Activated naive CD4-positive, alpha-beta T cell treated with Interleukin-2 at 50 U/mL for 16 hours (primary cell): ENCODE results near the gene PRELP.
"Not testable (repeated sequence)": the region's sequence is repeated elsewhere in the genome, so short reads cannot be mapped to it uniquely, and the experiment has no call there.

Experiments
- DNase-seq: peaks from one replicate; pipeline ENCODE4 v3.0.0-alpha.2; 2020

Gene PRELP

GRCh38 chr1:203454986-203455471 is 20.6 kb upstream of the PRELP start:
- no peak for DNase-seq

- DNase-seq, result no peak
Measured at GRCh38 chr1:203455706-203456105, 19.9 kb upstream of the PRELP start.

- no peak for DNase-seq
Measured at GRCh38 chr1:203456577-203456976, 19.0 kb upstream of the PRELP start.

DNA sequence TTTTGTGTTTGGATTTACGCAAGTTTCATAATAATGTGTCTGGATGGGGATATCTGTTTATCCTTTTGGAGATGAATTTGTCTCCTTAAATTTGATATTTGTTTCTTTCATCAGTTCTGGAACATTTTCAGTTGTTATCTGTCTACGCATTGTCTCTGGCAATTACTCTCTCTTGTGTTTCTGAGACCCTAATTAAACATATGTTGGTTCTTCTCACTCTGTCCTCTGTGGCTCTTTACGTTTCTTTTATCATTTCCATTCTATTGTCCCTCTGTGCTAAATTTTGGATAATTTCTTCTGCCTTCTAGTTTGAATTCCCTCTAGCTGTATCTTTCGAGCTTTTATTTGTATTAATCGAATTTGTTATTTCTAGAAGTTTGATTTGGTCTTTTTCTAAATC is 17.5 kb upstream of the PRELP start:
- no peak for DNase-seq

- DNase-seq, result no peak
Measured at GRCh38 chr1:203459671-203460201, 15.9 kb upstream of the PRELP start.

DNA sequence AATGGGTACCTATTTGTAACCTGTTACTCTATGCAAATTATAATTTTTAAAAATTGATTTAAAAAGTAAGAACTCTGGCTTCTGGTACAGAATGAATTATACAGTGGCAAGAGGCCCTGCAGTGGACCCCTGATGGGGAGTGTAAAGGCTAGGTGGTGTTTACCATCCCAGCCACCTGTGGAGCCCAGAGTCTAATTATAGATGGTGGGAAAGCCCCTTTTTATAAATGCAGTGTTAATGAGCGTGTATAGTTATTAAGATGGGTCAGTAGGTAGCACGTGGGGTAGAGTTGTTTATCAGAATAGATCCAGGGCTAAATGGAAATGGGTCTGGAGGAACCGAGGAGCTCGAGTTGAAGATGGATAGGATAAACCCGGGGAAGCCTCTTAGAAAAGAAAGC is 13.9 kb upstream of the PRELP start:
- no peak for DNase-seq

DNA sequence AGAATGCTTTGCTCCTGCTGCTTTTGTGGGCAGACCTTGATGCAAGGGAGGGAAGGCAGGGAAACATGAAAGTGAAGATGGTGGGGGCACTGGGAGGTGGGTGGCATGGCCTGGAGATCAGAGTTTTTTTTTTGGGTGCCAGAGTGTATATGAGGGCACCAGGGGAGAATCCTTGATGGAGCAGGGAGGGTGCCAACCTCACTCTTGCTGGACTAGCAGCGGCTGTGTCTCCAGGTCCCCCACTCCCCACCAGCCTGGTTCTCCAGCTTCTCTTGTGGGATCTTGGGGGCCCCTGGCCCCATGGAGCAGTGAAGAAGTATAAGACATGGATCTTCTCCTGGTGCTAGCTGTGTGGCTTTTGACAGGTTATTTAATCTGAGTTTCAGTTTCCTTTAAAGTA is 13.5 kb upstream of the PRELP start:
- no peak for DNase-seq

GRCh38 chr1:203462878-203463277 is 12.7 kb upstream of the PRELP start:
- no peak for DNase-seq

DNA sequence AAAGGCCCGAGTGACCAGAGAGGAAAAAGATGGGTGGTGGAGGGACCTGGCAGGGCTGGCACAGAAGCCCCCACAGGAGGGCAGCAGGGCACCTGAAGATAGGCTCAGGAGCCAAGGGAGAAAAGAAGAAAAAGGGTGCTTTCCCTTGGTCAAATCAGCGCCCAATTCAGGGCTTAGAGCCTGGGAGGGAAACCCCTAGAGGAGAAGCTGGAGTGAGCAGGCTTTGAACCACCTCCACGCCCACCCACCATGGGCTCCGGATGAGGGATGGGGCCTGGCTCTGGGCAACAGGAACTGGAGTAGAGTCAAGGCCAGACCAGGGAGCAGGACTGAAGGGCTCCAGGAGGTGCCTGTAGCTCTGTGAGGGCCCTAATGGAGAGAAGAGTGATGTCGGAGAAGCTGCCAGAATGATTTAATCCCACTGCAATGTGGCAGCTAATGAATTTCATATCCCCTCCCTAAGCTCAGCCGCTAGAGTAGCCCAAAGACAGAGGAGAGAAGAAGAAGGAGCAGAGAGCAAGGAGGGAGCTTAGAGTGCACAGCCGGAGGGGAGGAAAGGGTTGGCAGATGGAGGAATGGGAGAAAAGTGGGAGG is 12.0 kb upstream of the PRELP start:
- DNase-seq, result no peak

GRCh38 chr1:203464226-203464625 is 11.4 kb upstream of the PRELP start:
- DNase-seq, result no peak

DNA sequence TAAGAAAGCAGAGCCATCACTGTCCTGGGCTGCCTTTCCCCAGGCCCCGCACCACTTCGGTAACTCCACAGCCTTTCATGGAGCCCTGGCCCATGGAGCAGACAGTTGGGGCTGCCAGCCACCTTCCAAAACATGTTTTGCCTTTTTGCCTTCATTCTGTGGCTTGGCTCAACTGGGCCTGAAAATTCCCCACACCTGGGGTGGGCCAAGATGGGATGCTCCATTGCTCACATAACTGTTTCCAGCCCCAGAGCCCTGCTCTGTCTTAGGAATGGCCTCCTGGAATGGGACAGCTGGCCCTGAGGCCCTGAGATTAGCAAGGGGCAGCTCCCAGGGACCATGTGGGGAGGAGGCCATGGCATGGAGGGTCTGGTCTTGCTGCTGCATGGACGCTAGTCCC is 10.9 kb upstream of the PRELP start:
- DNase-seq, result no peak

DNA sequence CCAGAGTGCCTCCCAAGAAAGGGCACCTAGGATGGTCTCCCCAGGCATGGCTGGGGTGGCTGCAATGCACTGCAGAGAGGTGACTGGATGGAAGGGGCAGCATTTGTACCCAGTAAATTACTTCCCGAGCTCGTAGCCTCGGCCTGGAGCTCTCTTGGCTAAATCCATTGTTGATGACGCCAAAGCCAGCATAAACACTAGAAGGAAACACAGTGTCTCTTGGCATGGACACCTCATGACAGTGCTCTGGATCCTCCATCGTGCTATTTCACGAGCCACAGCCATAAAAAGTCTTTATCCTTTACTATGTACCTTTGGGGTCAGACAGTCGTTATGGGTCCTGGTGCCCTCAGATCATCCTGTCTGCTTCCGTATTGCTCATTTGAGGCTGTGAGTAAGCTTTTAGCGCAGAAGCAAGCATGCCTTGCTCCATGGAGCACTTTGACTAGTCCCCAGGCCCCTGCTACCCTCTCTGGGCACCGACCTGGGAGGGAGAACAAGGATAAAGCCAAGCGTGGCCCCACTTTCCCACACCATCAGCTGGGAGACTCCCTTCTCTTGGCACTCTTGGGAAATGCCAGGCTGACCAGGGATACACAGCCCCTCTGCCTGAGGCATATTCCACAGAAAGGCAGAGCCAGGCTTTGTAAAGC is 10.3 kb upstream of the PRELP start:
- no peak for DNase-seq

DNA sequence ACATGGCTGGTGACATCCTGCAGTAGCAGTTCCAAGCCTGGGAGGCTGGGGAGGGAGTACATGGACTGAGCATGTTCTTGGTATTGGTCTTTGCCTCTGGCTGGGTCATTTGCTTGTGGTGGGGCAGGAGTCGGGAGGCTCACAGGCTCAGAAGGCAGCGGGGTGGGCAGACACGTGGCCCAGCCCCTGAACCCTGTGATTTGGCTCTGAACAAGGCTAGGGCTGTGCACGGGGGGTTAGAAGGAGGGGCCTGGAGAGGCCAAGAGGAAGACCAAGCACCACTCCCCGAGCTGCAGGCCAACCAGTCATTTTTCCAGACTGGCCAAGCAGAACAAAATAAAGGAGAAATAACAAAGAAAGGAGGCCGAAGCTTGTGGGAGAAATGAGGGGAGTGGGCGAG is 9.7 kb upstream of the PRELP start:
- no peak for DNase-seq

DNA sequence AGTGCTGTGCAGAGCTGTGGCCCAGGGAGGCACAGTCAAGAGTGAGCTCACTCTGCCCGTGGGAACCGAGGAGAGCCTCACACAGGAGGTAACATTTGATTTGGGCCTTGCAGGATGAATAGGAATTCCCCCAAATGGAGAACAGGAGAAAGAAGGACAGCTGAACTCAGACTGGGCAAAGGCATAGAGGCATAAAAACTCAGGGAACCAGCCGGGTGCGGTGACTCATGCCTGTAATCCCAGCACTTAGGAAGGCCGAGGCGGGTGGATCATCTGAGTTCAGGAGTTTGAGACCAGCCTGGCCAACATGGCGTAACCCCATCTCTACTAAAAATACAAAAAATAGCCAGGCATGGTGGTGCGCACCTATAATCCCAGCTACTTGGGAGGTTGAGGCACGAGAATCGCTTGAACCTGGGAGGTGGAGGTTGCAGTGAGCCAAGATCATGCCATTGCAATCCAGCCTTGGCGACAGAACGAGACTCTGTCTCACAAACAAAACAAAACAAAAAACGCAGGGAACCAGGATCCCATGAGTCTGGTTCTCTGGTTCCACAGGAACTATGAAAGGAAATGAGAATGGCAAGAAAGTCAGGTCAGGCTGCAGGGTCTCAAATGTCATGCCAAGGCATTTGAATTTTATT is 8.6 kb upstream of the PRELP start:
- not testable (repeated sequence) for DNase-seq

GRCh38 chr1:203467550-203467921 is 8.1 kb upstream of the PRELP start:
- no peak for DNase-seq

GRCh38 chr1:203468326-203468725 is 7.3 kb upstream of the PRELP start:
- DNase-seq, result no peak

- no peak for DNase-seq
Measured at GRCh38 chr1:203470240-203470639, 5.4 kb upstream of the PRELP start.

GRCh38 chr1:203471841-203472240 is 3.8 kb upstream of the PRELP start:
- DNase-seq, result no peak

DNA sequence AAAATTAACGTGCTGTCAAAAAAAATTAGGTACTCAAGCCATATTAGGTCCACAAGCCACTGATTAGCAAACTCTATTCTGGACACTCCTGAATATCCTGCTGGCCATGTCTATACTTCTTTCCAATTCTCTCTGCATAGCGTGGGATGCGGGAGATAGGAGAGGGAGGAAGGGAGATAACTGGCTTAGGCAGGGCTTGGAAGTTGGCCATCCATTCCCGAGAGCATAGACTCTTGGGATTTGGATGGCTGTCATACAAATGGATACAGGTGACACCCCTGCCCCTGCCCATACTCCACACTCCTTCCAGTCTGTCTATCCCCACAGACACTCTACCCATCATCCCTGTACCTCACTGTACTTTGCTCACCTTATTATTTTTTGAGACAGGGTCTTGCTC is 2.3 kb upstream of the PRELP start:
- no peak for DNase-seq

DNA sequence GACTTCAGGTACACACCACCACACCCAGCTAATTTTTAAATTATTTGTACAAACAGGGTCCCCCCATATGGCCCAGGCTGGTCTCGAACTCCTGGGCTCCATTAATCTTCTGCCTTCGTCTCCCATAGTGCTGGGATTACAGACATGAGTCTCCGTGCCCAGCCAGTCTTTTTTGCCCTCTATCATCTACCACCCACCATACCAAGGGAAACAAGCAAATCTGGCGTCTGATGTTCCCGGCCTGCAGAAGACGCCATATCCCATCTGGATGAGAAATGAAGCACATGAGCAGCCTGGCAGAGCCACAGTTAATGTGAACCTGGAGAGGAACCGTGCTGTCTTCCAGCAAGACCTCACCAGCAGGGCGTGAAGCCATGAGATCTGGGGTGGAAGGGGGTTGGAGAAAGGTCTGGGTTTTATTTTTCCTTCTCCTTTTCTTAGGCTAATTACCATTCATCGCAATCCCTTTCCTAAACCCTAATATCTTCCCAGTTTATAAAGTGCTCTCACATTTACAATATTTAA is 1.8 kb upstream of the PRELP start:
- no peak for DNase-seq

DNA sequence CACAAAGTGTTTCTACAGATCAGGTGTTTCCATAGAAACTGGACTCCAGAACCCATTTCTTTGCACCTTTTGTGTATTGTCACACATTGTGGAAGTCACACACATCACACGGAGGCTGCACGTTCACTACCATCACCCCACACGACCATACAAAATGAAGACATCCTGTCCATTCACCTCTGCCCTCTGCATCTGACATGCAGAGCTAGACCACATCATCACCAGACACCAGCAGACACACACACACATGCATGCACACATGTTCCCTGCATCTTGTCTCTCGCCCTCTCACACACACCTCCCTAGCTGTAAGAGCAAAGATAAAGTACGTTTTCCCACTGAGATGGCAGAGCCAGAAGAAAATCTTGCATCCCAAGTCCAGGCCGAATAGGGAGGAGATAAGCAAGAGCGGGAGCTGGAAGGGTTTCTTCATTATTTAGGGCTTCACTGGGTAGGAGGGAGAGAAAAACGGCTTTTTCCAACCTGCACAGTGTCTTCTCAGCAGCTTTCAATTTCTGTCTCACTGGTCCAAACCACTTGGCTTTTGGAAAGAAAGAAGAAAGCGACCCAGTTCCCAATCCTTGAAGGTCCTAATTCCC is 709 bp downstream of the PRELP start:
- no peak for DNase-seq

DNA sequence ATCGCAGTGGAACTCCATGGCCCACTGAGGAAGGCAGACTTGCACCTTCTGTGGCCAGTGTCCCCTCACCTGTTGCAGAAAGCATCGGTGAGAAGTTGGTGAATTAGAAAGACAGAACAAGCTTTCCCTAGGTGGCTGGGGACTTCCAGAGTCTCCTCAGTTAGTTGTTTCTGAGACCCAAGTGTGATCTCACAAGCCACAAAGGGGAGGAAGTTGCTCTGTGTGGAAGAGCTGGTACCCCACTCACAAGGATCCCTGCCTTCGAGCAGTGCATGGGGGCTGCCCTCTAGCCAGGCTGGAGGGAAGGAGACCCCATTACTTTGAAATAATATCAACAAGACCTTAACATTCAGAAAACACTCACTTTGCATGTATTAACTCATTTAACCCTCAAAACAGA is 2.1 kb downstream of the PRELP start:
- DNase-seq, result no peak

DNA sequence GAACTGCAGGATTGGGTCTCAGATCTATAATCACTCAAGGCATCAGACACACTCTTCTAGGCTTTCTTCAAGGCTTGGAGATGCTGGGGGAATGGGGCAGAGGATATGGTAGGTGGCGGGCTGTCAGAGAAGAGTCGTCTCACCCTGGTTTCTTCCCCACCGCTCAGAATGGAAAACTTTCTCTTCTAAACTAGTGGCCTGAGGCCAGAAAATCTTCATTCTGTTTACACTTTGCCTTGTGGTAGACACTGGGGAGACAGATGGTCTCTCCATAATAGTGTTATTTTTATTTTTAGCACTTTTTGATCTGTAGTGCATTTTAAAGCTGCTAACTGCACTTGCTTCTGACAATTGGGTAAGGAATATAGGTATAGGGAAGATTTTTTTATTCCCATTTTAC is 2.6 kb downstream of the PRELP start:
- no peak for DNase-seq

- no peak for DNase-seq
Measured at GRCh38 chr1:203478986-203479385, 3.4 kb downstream of the PRELP start.
